Measurements from ENCODE around the gene ARRB1.

ARRB1 gene

GRCh38 chr11:75311858-75312288 lies 39.6 kb downstream of the ARRB1 start:
- H3K36me3 ChIP-seq (ENCODE audit: control insufficient read depth, insufficient read depth, low read length), result no peaks in the 10 kb centered on the region
- H3K4me3 ChIP-seq (replicated peaks; ENCODE audit: low read depth, low read length), result no peak overlapping the region
- no peaks in the 10 kb centered on the region; the same call in 1 of the 2 replicates for H3K27me3 ChIP-seq (replicated peaks; ENCODE audit: control insufficient read depth, insufficient read depth, low read length)
- TF ChIP-seq CTCF (IDR thresholded peaks at IDR 0.05; ENCODE audit: insufficient read depth, low read length, poor library complexity, severe bottlenecking), result no peak
- DNase-seq (ENCODE audit: extremely low read depth, insufficient read length), result no peak

- no peak for TF ChIP-seq CTCF (IDR thresholded peaks at IDR 0.05; ENCODE audit: insufficient read depth, low read length, poor library complexity, severe bottlenecking)
- no peaks in the 10 kb centered on the region; the same call in 1 of the 2 replicates for H3K27me3 ChIP-seq (replicated peaks; ENCODE audit: control insufficient read depth, insufficient read depth, low read length)
- H3K36me3 ChIP-seq (ENCODE audit: control insufficient read depth, insufficient read depth, low read length), result no peaks in the 10 kb centered on the region
- no peak for DNase-seq (ENCODE audit: extremely low read depth, insufficient read length)
- H3K4me3 ChIP-seq (replicated peaks; ENCODE audit: low read depth, low read length), result no peak overlapping the region
Observed at GRCh38 chr11:75308986-75309385, 42.5 kb downstream of the ARRB1 start.

GRCh38 chr11:75308116-75308515 lies 43.3 kb downstream of the ARRB1 start:
- DNase-seq (ENCODE audit: extremely low read depth, insufficient read length), result no peak
- no peak for TF ChIP-seq CTCF (IDR thresholded peaks at IDR 0.05; ENCODE audit: insufficient read depth, low read length, poor library complexity, severe bottlenecking)
- no peaks in the 10 kb centered on the region; the same call in 1 of the 2 replicates for H3K27me3 ChIP-seq (replicated peaks; ENCODE audit: control insufficient read depth, insufficient read depth, low read length)
- H3K4me3 ChIP-seq (replicated peaks; ENCODE audit: low read depth, low read length), result no peak overlapping the region
- no peaks in the 10 kb centered on the region for H3K36me3 ChIP-seq (ENCODE audit: control insufficient read depth, insufficient read depth, low read length)

DNA sequence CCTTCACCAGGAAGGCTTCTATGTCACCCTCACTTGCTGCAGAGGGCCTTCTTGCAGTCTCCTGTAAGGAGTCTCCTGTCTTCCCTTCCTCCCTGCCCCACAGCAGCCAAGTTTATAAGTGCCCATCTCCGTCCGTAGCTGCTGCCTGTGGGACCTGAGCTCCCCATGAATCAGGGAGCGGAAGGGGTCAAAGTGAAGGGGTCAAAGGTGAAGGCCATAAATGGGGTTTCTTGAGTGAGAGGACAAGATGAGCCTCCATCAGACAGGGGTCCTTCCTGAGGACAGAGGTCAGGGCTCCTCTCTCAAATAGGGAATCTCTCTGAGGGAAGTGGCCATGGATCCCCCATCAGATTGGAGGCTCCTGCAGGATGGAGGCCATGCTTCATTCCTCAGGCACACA lies 44.4 kb downstream of the ARRB1 start:
- Histone ChIP-seq H3K36me3 (ENCODE audit: control insufficient read depth, insufficient read depth, low read length) (no peaks in the 10 kb centered on the region), H3K27me3 (replicated peaks; ENCODE audit: control insufficient read depth, insufficient read depth, low read length) (no peaks in the 10 kb centered on the region; the same call in 1 of the 2 replicates), H3K4me3 (replicated peaks; ENCODE audit: low read depth, low read length) (no peak overlapping the region)
- no peak for TF ChIP-seq CTCF (IDR thresholded peaks at IDR 0.05; ENCODE audit: insufficient read depth, low read length, poor library complexity, severe bottlenecking)
- DNase-seq (ENCODE audit: extremely low read depth, insufficient read length), result no peak

- no peak for DNase-seq (ENCODE audit: extremely low read depth, insufficient read length)
- Histone ChIP-seq H3K4me3 (replicated peaks; ENCODE audit: low read depth, low read length) (no peak overlapping the region), H3K27me3 (replicated peaks; ENCODE audit: control insufficient read depth, insufficient read depth, low read length) (no peaks in the 10 kb centered on the region; the same call in 1 of the 2 replicates), H3K36me3 (ENCODE audit: control insufficient read depth, insufficient read depth, low read length) (no peaks in the 10 kb centered on the region)
- no peak for TF ChIP-seq CTCF (IDR thresholded peaks at IDR 0.05; ENCODE audit: insufficient read depth, low read length, poor library complexity, severe bottlenecking)
Observed at GRCh38 chr11:75306529-75306928, 44.9 kb downstream of the ARRB1 start.

- no peak for TF ChIP-seq CTCF (IDR thresholded peaks at IDR 0.05; ENCODE audit: insufficient read depth, low read length, poor library complexity, severe bottlenecking)
- no peak for DNase-seq (ENCODE audit: extremely low read depth, insufficient read length)
- Histone ChIP-seq H3K27me3 (replicated peaks; ENCODE audit: control insufficient read depth, insufficient read depth, low read length) (no peaks in the 10 kb centered on the region; the same call in 1 of the 2 replicates), H3K36me3 (ENCODE audit: control insufficient read depth, insufficient read depth, low read length) (no peaks in the 10 kb centered on the region), H3K4me3 (replicated peaks; ENCODE audit: low read depth, low read length) (no peak overlapping the region)
Observed at GRCh38 chr11:75305993-75306392, 45.5 kb downstream of the ARRB1 start.

All from GM06990 (cell line).